T-helper 17 cell (primary cell): ENCODE measurements around the gene DGKQ. TPM values are rescaled to one million over a fixed set of nuclear protein-coding genes. Genes with fewer than 3 reads are reported as not detected.
A peak's percentile ranks its signal among the peaks of the same experiment; 100 is the strongest.

Experiments used
- ATAC-seq: fragments of 150-1000 bp; cut with Tn5 transposase; 2 replicates; pipeline ENCODE4 v1.10.0; 2021; ENCODE audit warnings: mild to moderate bottlenecking, moderate library complexity
- DNase-seq, 3 donors: peaks; one replicate each; pipeline versions ENCODE4 v3.0.0 to v3.0.0-alpha.2; 2020 to 2021
- H3K9me3 ChIP-seq: one replicate; pipeline ENCODE4 v1.7.0; 2013; ENCODE audit warnings: low read length, mild to moderate bottlenecking; ENCODE audit not compliant: control insufficient read depth, poor library complexity, severe bottlenecking
- H3K27ac Mint-ChIP-seq: one replicate; pipeline ENCODE4 v1.8.0; 2022; ENCODE audit warnings: mild to moderate bottlenecking, moderate library complexity, mixed read lengths
- H3K27me3 Mint-ChIP-seq: one replicate; pipeline ENCODE4 v1.8.0; 2022; ENCODE audit warnings: mixed read lengths
- H3K36me3 Mint-ChIP-seq: one replicate; pipeline ENCODE4 v1.8.0; 2022; ENCODE audit warnings: low read depth, mixed read lengths
- H3K4me1 Mint-ChIP-seq: one replicate; pipeline ENCODE4 v1.8.0; 2022; ENCODE audit warnings: mild to moderate bottlenecking, mixed read lengths
- H3K4me3 Mint-ChIP-seq: one replicate; pipeline ENCODE4 v1.8.0; 2022; ENCODE audit warnings: mild to moderate bottlenecking, moderate library complexity, mixed read lengths
- total RNA-seq, 4 donors: library from RNA in 2 of 4; stranded (reverse) in 2 of 4; gene quantifications; one replicate each; pipeline ENCODE4 v1.2.3 and lab custom pipeline; 2022 to 2026

DGKQ gene
- total RNA-seq, 2 donors from 2014 or later: 13.5 to 14.4 TPM

- no peak overlapping the region for H3K27ac Mint-ChIP-seq
- H3K4me3 Mint-ChIP-seq: no peak overlapping the region
- peaks cover 12% of the 10 kb centered on the region for H3K4me1 Mint-ChIP-seq
- no peaks in the 10 kb centered on the region for H3K27me3 Mint-ChIP-seq
- ATAC-seq (no peak), DNase-seq (no peak)
- H3K9me3 ChIP-seq: no peaks in the 10 kb centered on the region
- H3K36me3 Mint-ChIP-seq: no peaks in the 10 kb centered on the region
These were observed 41.2 kb upstream of the DGKQ start for GRCh38 chr4:1014291-1015167.

GRCh38 chr4:1013225-1014073, 40.1 kb upstream of the DGKQ start:
- no peaks in the 10 kb centered on the region for H3K9me3 ChIP-seq
- H3K4me3 Mint-ChIP-seq: peak overlapping the region; percentile 33
- no peak for DNase-seq
- no peak overlapping the region for H3K27ac Mint-ChIP-seq
- peaks cover 5% of the 10 kb centered on the region for H3K27me3 Mint-ChIP-seq
- no peak for ATAC-seq
- no peaks in the 10 kb centered on the region for H3K36me3 Mint-ChIP-seq
- H3K4me1 Mint-ChIP-seq: peaks cover 13% of the 10 kb centered on the region

- H3K27me3 Mint-ChIP-seq: peaks cover 16% of the 10 kb centered on the region
- peak overlapping the region; percentile 77 for H3K4me3 Mint-ChIP-seq
- no peak overlapping the region for H3K27ac Mint-ChIP-seq
- peaks cover 10% of the 10 kb centered on the region for H3K4me1 Mint-ChIP-seq
- ATAC-seq (no peak), DNase-seq (peak in 2 of 3 donors; percentile 26 to 29)
- no peaks in the 10 kb centered on the region for H3K9me3 ChIP-seq
- H3K36me3 Mint-ChIP-seq: no peaks in the 10 kb centered on the region
These were observed 38.8 kb upstream of the DGKQ start for GRCh38 chr4:1012034-1012739.

- peaks cover 19% of the 10 kb centered on the region for H3K27me3 Mint-ChIP-seq
- peaks cover 10% of the 10 kb centered on the region for H3K4me1 Mint-ChIP-seq
- ATAC-seq (no peak), DNase-seq (no peak)
- peak overlapping the region; percentile 96 for H3K4me3 Mint-ChIP-seq
- H3K27ac Mint-ChIP-seq: no peak overlapping the region
- H3K9me3 ChIP-seq: no peaks in the 10 kb centered on the region
- H3K36me3 Mint-ChIP-seq: no peaks in the 10 kb centered on the region
These were observed 38.3 kb upstream of the DGKQ start for GRCh38 chr4:1011666-1012033.

- Mint-ChIP-seq H3K27me3 (peaks cover 22% of the 10 kb centered on the region), H3K4me1 (peaks cover 8% of the 10 kb centered on the region)
- peak; percentile 74 for ATAC-seq
These were observed 37.8 kb upstream of the DGKQ start, which contains the start of gene FGFRL1 for GRCh38 chr4:1011022-1011665. FGFRL1 (plus strand) TSS chr4:1011626; CDS start chr4:1012486, 860 bp downstream.

GRCh38 chr4:1010395-1011021, 37.1 kb upstream of the DGKQ start:
- H3K36me3 Mint-ChIP-seq: peaks cover 2% of the 10 kb centered on the region
- peaks cover 8% of the 10 kb centered on the region for H3K4me1 Mint-ChIP-seq
- peaks cover 27% of the 10 kb centered on the region for H3K27me3 Mint-ChIP-seq
- H3K27ac Mint-ChIP-seq: peak overlapping the region; percentile 86
- no peaks in the 10 kb centered on the region for H3K9me3 ChIP-seq
- DNase-seq: peak; percentile 42 to 57 (median 44)
- ATAC-seq: peak; percentile 38
- H3K4me3 Mint-ChIP-seq: peak overlapping the region; percentile 96

More at GRCh38 chr4:1011022-1011665, 37.8 kb upstream of the DGKQ start, which contains the start of gene FGFRL1:
- H3K9me3 ChIP-seq: no peaks in the 10 kb centered on the region
- Mint-ChIP-seq H3K36me3 (peaks cover 2% of the 10 kb centered on the region), H3K4me3 (peak within 1 kb of the TSS; percentile 96), H3K27ac (peak within 1 kb of the TSS; percentile 86)
- peak; percentile 90 to 94 (median 90) for DNase-seq

- no peaks in the 10 kb centered on the region for H3K9me3 ChIP-seq
- peaks cover 29% of the 10 kb centered on the region for H3K27me3 Mint-ChIP-seq
- H3K4me1 Mint-ChIP-seq: peaks cover 8% of the 10 kb centered on the region
- H3K36me3 Mint-ChIP-seq: peaks cover 2% of the 10 kb centered on the region
- H3K27ac Mint-ChIP-seq: peak overlapping the region; percentile 86
- DNase-seq (peak; percentile 59 to 78 (median 70)), ATAC-seq (peak; percentile 55)
- H3K4me3 Mint-ChIP-seq: peak overlapping the region; percentile 96
These were observed 36.4 kb upstream of the DGKQ start for GRCh38 chr4:1009542-1010394.

DNA sequence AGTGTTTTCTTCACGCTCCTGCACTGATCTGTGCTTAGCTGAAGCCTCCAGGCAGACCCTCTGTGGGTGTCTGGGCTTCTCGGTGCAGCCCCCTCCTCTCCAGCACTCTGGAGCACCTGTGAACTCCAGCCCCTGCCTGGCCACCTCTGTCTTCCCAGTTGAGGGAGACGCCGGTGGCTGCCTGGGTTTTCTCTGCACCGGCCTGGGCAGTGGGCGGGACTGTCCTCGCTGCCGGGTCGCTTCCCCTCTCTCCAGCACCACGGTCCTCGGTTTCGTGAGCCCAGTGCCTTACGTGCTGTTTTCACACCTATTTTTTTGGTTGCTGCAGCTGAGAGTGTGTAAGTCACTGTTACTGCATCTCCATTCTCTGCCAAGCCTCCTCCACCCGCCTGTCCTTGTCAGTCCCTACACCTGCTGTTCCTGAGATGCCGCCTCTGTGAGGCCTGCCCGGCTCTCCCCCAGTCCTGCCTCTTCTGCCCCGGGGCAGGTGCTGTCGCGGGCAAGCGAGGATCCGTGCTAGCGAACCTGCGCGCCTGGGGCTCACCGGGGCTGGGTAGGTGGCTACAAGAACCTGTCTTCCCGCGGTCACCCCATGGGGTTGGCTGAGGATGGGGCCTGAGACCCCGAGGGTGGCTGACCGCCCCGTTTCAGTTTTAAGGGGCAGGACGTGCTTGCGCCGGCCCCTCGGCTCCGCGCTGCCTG, 35.6 kb upstream of the DGKQ start:
- H3K27ac Mint-ChIP-seq: no peak overlapping the region
- H3K27me3 Mint-ChIP-seq: peaks cover 34% of the 10 kb centered on the region
- no peaks in the 10 kb centered on the region for H3K9me3 ChIP-seq
- H3K4me3 Mint-ChIP-seq: peak overlapping the region; percentile 87
- peak in 2 of 3 donors; percentile 27 to 32 for DNase-seq
- peaks cover 2% of the 10 kb centered on the region for H3K36me3 Mint-ChIP-seq
- ATAC-seq: no peak
- peaks cover 8% of the 10 kb centered on the region for H3K4me1 Mint-ChIP-seq

DNA sequence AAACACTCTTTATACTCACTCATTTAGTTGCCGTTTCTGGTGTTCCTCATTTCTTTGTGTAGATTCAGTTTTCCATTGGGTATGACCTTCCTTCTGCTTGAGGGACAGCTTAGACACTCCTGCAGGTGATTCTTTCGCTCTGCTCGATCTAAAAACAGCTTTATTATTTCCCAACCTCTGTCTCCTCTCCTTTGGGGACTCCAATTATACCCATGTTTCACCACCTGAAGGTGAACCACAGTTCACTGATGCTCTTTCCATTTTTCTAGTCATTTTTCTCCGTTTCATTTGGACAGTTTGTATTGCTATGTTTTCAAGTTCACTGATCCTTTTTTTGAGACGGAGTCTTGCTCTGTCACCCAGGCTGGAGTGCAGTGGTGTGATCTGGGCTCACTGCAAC, 33.5 kb upstream of the DGKQ start:
- no peak for DNase-seq

DNA sequence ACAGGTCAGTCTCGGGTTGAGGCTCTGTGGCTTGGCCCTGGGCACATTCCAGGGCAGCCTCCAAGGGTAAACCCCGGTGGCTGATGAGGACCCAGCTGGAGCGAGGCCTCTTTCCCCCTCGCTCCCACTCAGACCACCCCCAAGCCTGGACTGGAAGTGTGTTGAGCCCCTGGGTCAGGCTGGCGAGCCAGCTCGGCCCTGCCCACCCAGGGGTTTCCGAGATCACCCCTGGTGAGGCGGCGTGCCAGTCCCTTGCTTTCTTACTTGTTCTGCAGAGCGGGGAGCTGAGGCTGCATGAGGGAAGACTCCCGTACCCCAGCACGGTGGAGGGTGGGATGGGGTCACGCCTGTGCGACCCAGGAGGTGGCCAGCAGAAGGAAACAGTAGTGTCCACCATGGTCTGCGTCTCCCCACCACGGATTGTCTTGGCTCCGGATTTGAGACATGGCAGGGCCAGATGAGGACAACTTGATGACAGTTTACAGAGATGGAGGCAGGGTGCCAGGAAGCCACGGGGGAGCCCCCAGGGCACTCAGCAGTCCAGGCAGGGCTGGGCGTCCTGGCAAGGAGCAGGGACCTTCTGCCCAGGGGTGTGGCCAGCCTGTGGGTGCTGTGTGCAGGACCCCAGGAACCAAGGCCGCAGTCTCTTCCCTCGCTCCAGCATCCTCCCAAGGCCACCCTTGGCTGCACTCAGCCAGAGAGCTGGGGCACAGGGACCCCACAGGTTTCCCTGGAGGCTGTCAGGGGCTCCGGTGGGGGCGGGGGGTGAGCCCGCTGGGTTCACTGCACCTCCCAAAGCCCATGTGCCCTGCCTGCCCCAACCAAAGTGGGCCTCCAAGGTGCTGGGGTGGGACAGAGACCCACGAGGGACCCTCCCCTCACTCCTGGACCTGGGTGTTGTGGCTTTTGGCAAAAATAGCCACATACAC, 31.5 kb upstream of the DGKQ start:
- Mint-ChIP-seq H3K36me3 (peaks cover 2% of the 10 kb centered on the region), H3K4me1 (peaks cover 3% of the 10 kb centered on the region), H3K4me3 (peak overlapping the region; percentile 25), H3K27me3 (peaks cover 34% of the 10 kb centered on the region), H3K27ac (no peak overlapping the region)
- no peak for ATAC-seq
- no peaks in the 10 kb centered on the region for H3K9me3 ChIP-seq
- no peak for DNase-seq

More for the DNA sequence above, 33.5 kb upstream of the DGKQ start:
- H3K36me3 Mint-ChIP-seq: peaks cover 2% of the 10 kb centered on the region
- peaks cover 8% of the 10 kb centered on the region for H3K4me1 Mint-ChIP-seq
- H3K9me3 ChIP-seq: no peaks in the 10 kb centered on the region
- no peak overlapping the region for H3K4me3 Mint-ChIP-seq
- peaks cover 34% of the 10 kb centered on the region for H3K27me3 Mint-ChIP-seq
- no peak for ATAC-seq
- H3K27ac Mint-ChIP-seq: no peak overlapping the region
